Fibroblast of lung (primary cell): Measurements from ENCODE around the gene JARID2. TPM values are rescaled to one million over a fixed set of nuclear protein-coding genes. Genes with fewer than 3 reads are reported as not detected.

Source experiments
- DNase-seq, 2 donors: peaks; one replicate each; pipeline versions ENCODE4 v3.0.0 to v3.0.0-alpha.2; 2010; ENCODE audit warnings: low read depth in 2 of 2
- H2AFZ ChIP-seq: 2 replicates; pipeline ENCODE4 v1.5.1; 2012; ENCODE audit warnings: low read length, control low read depth, inconsistent platforms
- H3K27ac ChIP-seq: 2 replicates; pipeline ENCODE4 v1.5.1; 2011; ENCODE audit warnings: low read length, control low read depth; ENCODE audit not compliant: insufficient read depth
- H3K27me3 ChIP-seq: 2 replicates; pipeline ENCODE4 v1.5.1; 2011; ENCODE audit warnings: mild to moderate bottlenecking, low read length; ENCODE audit not compliant: control insufficient read depth, insufficient read depth
- H3K36me3 ChIP-seq: 2 replicates; pipeline ENCODE4 v1.5.1; 2011; ENCODE audit warnings: low read length; ENCODE audit not compliant: control insufficient read depth, insufficient read depth
- H3K4me1 ChIP-seq: 2 replicates; pipeline ENCODE4 v1.5.1; 2011; ENCODE audit warnings: low read length; ENCODE audit not compliant: control insufficient read depth, insufficient read depth; ENCODE audit errors: extremely low read depth
- H3K4me2 ChIP-seq: 2 replicates; pipeline ENCODE4 v1.5.1; 2011; ENCODE audit warnings: low read length, control low read depth; ENCODE audit not compliant: insufficient read depth; ENCODE audit errors: extremely low read depth
- H3K4me3 ChIP-seq, 4 experiments: fragments of 200-600 bp in 1 of 4; sonication (generic) in 1 of 4; replicated peaks in 1 of 4; 2 replicates each; pipeline ENCODE4 v1.5.1; 2011 to 2016; ENCODE audit warnings: low read length in 4 of 4, low read depth in 3 of 4, mild to moderate bottlenecking in 3 of 4, control low read depth in 2 of 4, inconsistent platforms in 1 of 4, mixed read lengths in 1 of 4; ENCODE audit not compliant: insufficient read depth in 1 of 4; ENCODE audit errors: control extremely low read depth in 1 of 4
- H3K79me2 ChIP-seq: 2 replicates; pipeline ENCODE4 v1.5.1; 2012; ENCODE audit warnings: mild to moderate bottlenecking, low read length, inconsistent platforms; ENCODE audit not compliant: control insufficient read depth, insufficient read depth
- H3K9ac ChIP-seq: 2 replicates; pipeline ENCODE4 v1.5.1; 2011; ENCODE audit warnings: mild to moderate bottlenecking, low read length, control low read depth; ENCODE audit not compliant: insufficient read depth
- H3K9me3 ChIP-seq: 2 replicates; pipeline ENCODE4 v1.5.1; 2012; ENCODE audit warnings: low read depth, low read length; ENCODE audit not compliant: control insufficient read depth, insufficient read depth
- H4K20me1 ChIP-seq: 2 replicates; pipeline ENCODE4 v1.5.1; 2011; ENCODE audit warnings: low read length; ENCODE audit not compliant: control insufficient read depth, insufficient read depth; ENCODE audit errors: extremely low read depth
- EZH2 ChIP-seq: IDR thresholded peaks from 2 replicates; pipeline ENCODE4 v1.5.1; 2012; ENCODE audit warnings: low read length, control low read depth, mild to moderate bottlenecking; ENCODE audit errors: missing control alignments
- polyA plus RNA-seq, 2 donors: library from polyadenylated mRNA; depleted of rRNA in 1 of 2; stranded (reverse) in 1 of 2; unstranded in 1 of 2; fragments of >200 nt; gene quantifications; 2 replicates each; pipeline ENCODE4 v1.2.1, GENCODE V29; 2011 to 2012; ENCODE audit warnings: missing spikeins in 1 of 2
- total RNA-seq: library from RNA; depleted of rRNA; stranded (reverse); fragments of >200 nt; gene quantifications from 2 replicates; pipeline ENCODE4 v1.2.1, GENCODE V29; 2014
- TF ChIP-seq, protein P1 (sequence below), 2 donors: IDR thresholded peaks in 1 of 2; conservative IDR thresholded peaks in 1 of 2; 1 replicate in 1 of 2; 2 replicates in 1 of 2; pipeline ENCODE4 v1.5.1; 2011 to 2012; ENCODE audit warnings: low read length in 2 of 2, control low read depth in 1 of 2, inconsistent platforms in 1 of 2, low read depth in 1 of 2, mild to moderate bottlenecking in 1 of 2

JARID2 gene
- total and polyA plus RNA-seq, 2 donors (not counting 1 experiment from before 2014, with no cell fraction given): 5.0 to 8.2 TPM

GRCh38 chr6:15389084-15389764 is 143.4 kb downstream of the JARID2 start:
- H3K4me3 ChIP-seq: no peak overlapping the region
- H3K36me3 ChIP-seq: no peaks in the 10 kb centered on the region
- H3K79me2 ChIP-seq: peaks cover 13% of the 10 kb centered on the region
- no peak overlapping the region for H3K4me2 ChIP-seq
- no peak overlapping the region for H3K9ac ChIP-seq
- no peaks in the 10 kb centered on the region for H3K9me3 ChIP-seq
- no peak overlapping the region for H2AFZ ChIP-seq
- H3K27ac ChIP-seq: no peak overlapping the region
- peaks cover 8% of the 10 kb centered on the region for H3K4me1 ChIP-seq
- no peak for TF ChIP-seq EZH2
- TF ChIP-seq, protein P1, sequence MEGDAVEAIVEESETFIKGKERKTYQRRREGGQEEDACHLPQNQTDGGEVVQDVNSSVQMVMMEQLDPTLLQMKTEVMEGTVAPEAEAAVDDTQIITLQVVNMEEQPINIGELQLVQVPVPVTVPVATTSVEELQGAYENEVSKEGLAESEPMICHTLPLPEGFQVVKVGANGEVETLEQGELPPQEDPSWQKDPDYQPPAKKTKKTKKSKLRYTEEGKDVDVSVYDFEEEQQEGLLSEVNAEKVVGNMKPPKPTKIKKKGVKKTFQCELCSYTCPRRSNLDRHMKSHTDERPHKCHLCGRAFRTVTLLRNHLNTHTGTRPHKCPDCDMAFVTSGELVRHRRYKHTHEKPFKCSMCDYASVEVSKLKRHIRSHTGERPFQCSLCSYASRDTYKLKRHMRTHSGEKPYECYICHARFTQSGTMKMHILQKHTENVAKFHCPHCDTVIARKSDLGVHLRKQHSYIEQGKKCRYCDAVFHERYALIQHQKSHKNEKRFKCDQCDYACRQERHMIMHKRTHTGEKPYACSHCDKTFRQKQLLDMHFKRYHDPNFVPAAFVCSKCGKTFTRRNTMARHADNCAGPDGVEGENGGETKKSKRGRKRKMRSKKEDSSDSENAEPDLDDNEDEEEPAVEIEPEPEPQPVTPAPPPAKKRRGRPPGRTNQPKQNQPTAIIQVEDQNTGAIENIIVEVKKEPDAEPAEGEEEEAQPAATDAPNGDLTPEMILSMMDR (conservative IDR thresholded peaks at IDR 0.05 in 1 of 2, IDR thresholded peaks at IDR 0.05 in 1 of 2; ENCODE audit: low read depth in 1 of 2, low read length in 2 of 2): no peak
- peak in 1 of 2 donors; percentile 62 for DNase-seq
- no peaks in the 10 kb centered on the region for H3K27me3 ChIP-seq
- no peaks in the 10 kb centered on the region for H4K20me1 ChIP-seq

- H3K79me2 ChIP-seq: peaks cover 15% of the 10 kb centered on the region
- H3K4me1 ChIP-seq: peaks cover 8% of the 10 kb centered on the region
- no peak overlapping the region for H3K27ac ChIP-seq
- H4K20me1 ChIP-seq: no peaks in the 10 kb centered on the region
- no peak overlapping the region for H2AFZ ChIP-seq
- no peaks in the 10 kb centered on the region for H3K36me3 ChIP-seq
- no peak overlapping the region for H3K4me3 ChIP-seq
- H3K27me3 ChIP-seq: no peaks in the 10 kb centered on the region
- no peak overlapping the region for H3K4me2 ChIP-seq
- H3K9me3 ChIP-seq: no peaks in the 10 kb centered on the region
- DNase-seq: peak; percentile 41 to 74
- TF ChIP-seq, protein P1 (conservative IDR thresholded peaks at IDR 0.05 in 1 of 2, IDR thresholded peaks at IDR 0.05 in 1 of 2; ENCODE audit: low read depth in 1 of 2, low read length in 2 of 2): peak; percentile 73 to 83
- no peak for TF ChIP-seq EZH2
- H3K9ac ChIP-seq: no peak overlapping the region
These were observed 144.2 kb downstream of the JARID2 start for GRCh38 chr6:15389765-15390723.

GRCh38 chr6:15391500-15391899 is 145.6 kb downstream of the JARID2 start:
- Histone ChIP-seq H3K4me2 (no peak overlapping the region), H3K27ac (no peak overlapping the region), H3K36me3 (no peaks in the 10 kb centered on the region), H3K4me3 (no peak overlapping the region), H3K79me2 (peaks cover 12% of the 10 kb centered on the region), H4K20me1 (no peaks in the 10 kb centered on the region), H2AFZ (no peak overlapping the region), H3K4me1 (peaks cover 8% of the 10 kb centered on the region), H3K9ac (no peak overlapping the region), H3K27me3 (no peaks in the 10 kb centered on the region), H3K9me3 (no peaks in the 10 kb centered on the region)
- no peak for DNase-seq
- TF ChIP-seq, protein P1 (conservative IDR thresholded peaks at IDR 0.05 in 1 of 2, IDR thresholded peaks at IDR 0.05 in 1 of 2; ENCODE audit: low read depth in 1 of 2, low read length in 2 of 2): no peak
- no peak for TF ChIP-seq EZH2
